Small intestine (tissue), 7 donors: Measurements from ENCODE around the gene LINGO4. TPM values are rescaled to one million over a fixed set of nuclear protein-coding genes. Genes with fewer than 3 reads are reported as not detected.

Source experiments
- DNase-seq, 2 donors: peaks; one replicate each; pipeline versions ENCODE4 v3.0.0 to v3.0.0-alpha.2; 2013
- FAIRE-seq: peaks from 2 replicates; lab custom pipeline; 2012; peaks lifted over from hg19 to GRCh38; lab: Jason Lieb, UNC
- H3K27ac ChIP-seq, 3 donors: one replicate each; pipeline ENCODE4 v1.5.1; 2013; ENCODE audit warnings: low read length in 2 of 3, mild to moderate bottlenecking in 2 of 3, control low read depth in 1 of 3, inconsistent platforms in 1 of 3, low read depth in 1 of 3, moderate library complexity in 1 of 3
- H3K27me3 ChIP-seq, 3 donors: one replicate each; pipeline ENCODE4 v1.6.1; 2013; ENCODE audit warnings: low read length in 3 of 3, inconsistent platforms in 1 of 3; ENCODE audit not compliant: control insufficient read depth in 3 of 3, insufficient read depth in 3 of 3
- H3K36me3 ChIP-seq, 3 donors: one replicate each; pipeline ENCODE4 v1.6.1; 2013; ENCODE audit warnings: low read length in 3 of 3, inconsistent platforms in 1 of 3, low read depth in 1 of 3, mild to moderate bottlenecking in 1 of 3, moderate library complexity in 1 of 3; ENCODE audit not compliant: control insufficient read depth in 3 of 3, insufficient read depth in 2 of 3
- H3K4me1 ChIP-seq, 3 donors: one replicate each; pipeline ENCODE4 v1.6.1; 2013; ENCODE audit warnings: low read length in 2 of 3, inconsistent platforms in 1 of 3, low read depth in 1 of 3, mild to moderate bottlenecking in 1 of 3, moderate library complexity in 1 of 3; ENCODE audit not compliant: control insufficient read depth in 3 of 3, insufficient read depth in 2 of 3
- H3K4me3 ChIP-seq, 3 donors: one replicate each; pipeline ENCODE4 v1.5.1; 2013; ENCODE audit warnings: low read length in 3 of 3, control low read depth in 1 of 3, inconsistent platforms in 1 of 3, low read depth in 1 of 3, mild to moderate bottlenecking in 1 of 3, moderate library complexity in 1 of 3
- H3K9me3 ChIP-seq, 2 donors: one replicate each; pipeline ENCODE4 v1.6.1; 2013; ENCODE audit warnings: low read depth in 1 of 2, low read length in 1 of 2; ENCODE audit not compliant: control insufficient read depth in 2 of 2, insufficient read depth in 1 of 2
- WGBS, 3 donors: extraction: QIAGEN DNeasy Blood & Tissue Kit; methylation state at CpG; one replicate each; pipeline ENCODE4 v1.1.7; 2013; 5-methylcytosine and 5-hydroxymethylcytosine counted together
- polyA plus RNA-seq, 4 donors: library from polyadenylated mRNA; stranded (reverse) in 3 of 4; unstranded in 1 of 4; fragments of 200-250 nt in 3 of 4; fragments of 120-200 nt in 1 of 4; gene quantifications; one replicate each; pipeline versions ENCODE4 v1.2.1 to v1.2.3, GENCODE V29; 2013
- donor health status: healthy with polysubstance abuse.
- donor health status: control.
- donor health status: control.
- donor health status: Bipolar disorder and iron deficiency.
- donor health status: healthy.

The LINGO4 gene
- polyA plus RNA-seq, 4 donors, result 0.15 to 0.89 TPM; not detected in 2

- FAIRE-seq (no peak), DNase-seq (no peak)
- H3K4me1 ChIP-seq, result peaks cover 0 to 32% (median 6%) of the 10 kb centered on the region in 3 donors
- peak overlapping the region; percentile 59 to 88 (median 69) for H3K27ac ChIP-seq
- H3K36me3 ChIP-seq, result no peaks in the 10 kb centered on the region
- peak overlapping the region in 2 of 3 donors; percentile 30 to 64 for H3K4me3 ChIP-seq
- H3K27me3 ChIP-seq, result no peaks in the 10 kb centered on the region
- WGBS, 3 donors, result 14 to 59% (median 21%) methylated on average over 3 to 4 of the region's 4 CpGs
- H3K9me3 ChIP-seq, result no peaks in the 10 kb centered on the region
Observed at GRCh38 chr1:151831256-151831591, 26.0 kb upstream of the LINGO4 start.

GRCh38 chr1:151830055-151830454, 24.8 kb upstream of the LINGO4 start:
- FAIRE-seq, result no peak
- peak overlapping the region in 2 of 3 donors; percentile 33 to 53 for H3K27ac ChIP-seq
- H3K4me3 ChIP-seq, result no peak overlapping the region

GRCh38 chr1:151829352-151830046, 24.3 kb upstream of the LINGO4 start:
- Histone ChIP-seq H3K4me3 (no peak overlapping the region), H3K36me3 (no peaks in the 10 kb centered on the region), H3K27me3 (no peaks in the 10 kb centered on the region), H3K27ac (peak overlapping the region in 1 of 3 donors; percentile 50), H3K4me1 (peaks cover 0 to 40% (median 8%) of the 10 kb centered on the region in 3 donors), H3K9me3 (no peaks in the 10 kb centered on the region)
- no peak for DNase-seq
- no peak for FAIRE-seq
- WGBS, 3 donors, result 43 to 63% (median 47%) methylated on average over 4 of the region's 4 CpGs

More at GRCh38 chr1:151830055-151830454, 24.8 kb upstream of the LINGO4 start:
- 27 to 61% (median 49%) methylated on average over 6 of the region's 6 CpGs for WGBS, 3 donors
- no peak for DNase-seq
- peaks cover 0 to 40% (median 8%) of the 10 kb centered on the region in 3 donors for H3K4me1 ChIP-seq
- H3K9me3 ChIP-seq, result no peaks in the 10 kb centered on the region
- H3K36me3 ChIP-seq, result no peaks in the 10 kb centered on the region
- no peaks in the 10 kb centered on the region for H3K27me3 ChIP-seq

GRCh38 chr1:151828921-151829320, 23.7 kb upstream of the LINGO4 start:
- DNase-seq, result peak in 1 of 2 donors; percentile 65
- Histone ChIP-seq H3K27me3 (no peaks in the 10 kb centered on the region), H3K4me1 (peaks cover 0 to 40% (median 5%) of the 10 kb centered on the region in 3 donors), H3K27ac (peak overlapping the region in 1 of 3 donors; percentile 50), H3K9me3 (no peaks in the 10 kb centered on the region), H3K4me3 (no peak overlapping the region), H3K36me3 (no peaks in the 10 kb centered on the region)
- 10 to 20% (median 12%) methylated on average over 8 to 12 of the region's 12 CpGs for WGBS, 3 donors
- no peak for FAIRE-seq

GRCh38 chr1:151827853-151828252, 22.6 kb upstream of the LINGO4 start:
- no peaks in the 10 kb centered on the region for H3K9me3 ChIP-seq
- WGBS, 3 donors, result 52 to 68% (median 65%) methylated on average over 9 of the region's 9 CpGs
- H3K4me1 ChIP-seq, result peaks cover 0 to 40% (median 4%) of the 10 kb centered on the region in 3 donors
- no peaks in the 10 kb centered on the region for H3K36me3 ChIP-seq
- no peaks in the 10 kb centered on the region for H3K27me3 ChIP-seq
- DNase-seq (no peak), FAIRE-seq (no peak)
- peak overlapping the region in 1 of 3 donors; percentile 0 for H3K27ac ChIP-seq
- H3K4me3 ChIP-seq, result no peak overlapping the region

- WGBS, 3 donors, result 53 to 56% (median 54%) methylated on average over 21 of the region's 21 CpGs
- no peak overlapping the region for H3K27ac ChIP-seq
- peak; percentile 44 to 75 for DNase-seq
Observed at GRCh38 chr1:151825751-151826660, 20.8 kb upstream of the LINGO4 start.

GRCh38 chr1:151825204-151825603, 20.0 kb upstream of the LINGO4 start:
- FAIRE-seq (no peak), DNase-seq (no peak)
- Histone ChIP-seq H3K4me1 (peaks cover 0 to 25% (median 2%) of the 10 kb centered on the region in 3 donors), H3K4me3 (no peak overlapping the region), H3K9me3 (no peaks in the 10 kb centered on the region), H3K27ac (no peak overlapping the region), H3K36me3 (no peaks in the 10 kb centered on the region), H3K27me3 (no peaks in the 10 kb centered on the region)
- 74 to 79% (median 78%) methylated on average over 9 of the region's 9 CpGs for WGBS, 3 donors

More at GRCh38 chr1:151825751-151826660, 20.8 kb upstream of the LINGO4 start:
- Histone ChIP-seq H3K9me3 (no peaks in the 10 kb centered on the region), H3K4me3 (no peak overlapping the region), H3K36me3 (no peaks in the 10 kb centered on the region), H3K27me3 (no peaks in the 10 kb centered on the region), H3K4me1 (peaks cover 0 to 28% (median 2%) of the 10 kb centered on the region in 3 donors)
- FAIRE-seq, result no peak

- Histone ChIP-seq H3K4me1 (peaks cover 0 to 12% (median 2%) of the 10 kb centered on the region in 3 donors), H3K4me3 (no peak overlapping the region), H3K27me3 (no peaks in the 10 kb centered on the region), H3K9me3 (no peaks in the 10 kb centered on the region), H3K27ac (no peak overlapping the region), H3K36me3 (no peaks in the 10 kb centered on the region)
- WGBS, 3 donors, result 77 to 88% (median 85%) methylated on average over 8 of the region's 8 CpGs
- no peak for FAIRE-seq
- DNase-seq, result no peak
Observed at GRCh38 chr1:151823175-151823574, 18.0 kb upstream of the LINGO4 start.
